Measurements from ENCODE around the gene FZD8.

FZD8 gene

DNA sequence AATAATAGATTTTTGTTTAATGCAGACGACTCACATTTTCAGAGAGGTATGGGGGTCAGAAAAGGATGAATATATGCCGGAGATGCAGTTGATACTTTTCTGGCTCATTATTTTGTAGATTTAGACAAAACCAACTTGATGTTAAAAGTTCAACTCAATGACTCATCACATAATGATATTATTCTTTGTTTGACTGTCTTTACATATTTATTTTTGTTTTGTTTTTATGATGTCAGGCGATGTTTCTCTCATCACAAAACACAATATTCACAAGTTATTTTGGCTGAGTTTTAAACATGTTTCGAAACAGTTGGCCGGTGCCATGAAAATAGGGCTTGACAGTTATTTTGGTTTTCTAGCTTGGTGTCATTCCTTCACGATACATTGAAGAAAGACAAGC is 35.7 kb downstream of the FZD8 start:
- DNase-seq (ENCODE audit: low read depth in 1 of 2, low spot score in 1 of 2): no peak

DNA sequence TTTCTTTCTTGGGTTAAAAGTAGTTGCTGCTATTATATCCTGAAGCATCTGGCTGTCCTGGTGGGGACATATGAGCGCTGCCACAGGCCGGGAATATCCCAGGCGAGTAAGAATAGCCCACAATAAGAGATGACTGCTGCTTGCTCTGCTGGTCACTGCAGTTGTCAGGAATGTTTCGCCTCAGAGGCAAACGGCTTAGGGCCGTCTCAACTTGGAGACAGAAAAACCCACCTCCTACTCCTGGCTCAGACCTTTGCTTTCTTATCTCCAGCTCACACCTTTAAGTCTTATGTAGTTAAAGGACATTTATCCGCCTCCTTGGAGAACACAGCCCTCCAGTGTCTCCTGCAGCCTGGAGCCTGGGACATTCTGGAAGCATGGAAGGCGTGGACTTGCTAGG is 36.9 kb downstream of the FZD8 start, which contains the start of gene GJD4:
Gene GJD4 (plus strand): TSS at position 151 of the 400 bp plus-strand sequence. CDS start 227 bp downstream, at position 378.
- no peak for DNase-seq (ENCODE audit: low read depth in 1 of 2, low spot score in 1 of 2)

- DNase-seq (ENCODE audit: low read depth in 1 of 2, low spot score in 1 of 2): no peak
Observed at GRCh38 chr10:35600193-35600592, 41.9 kb downstream of the FZD8 start.

- no peak for DNase-seq (ENCODE audit: low read depth in 1 of 2, low spot score in 1 of 2)
Observed at GRCh38 chr10:35598379-35598778, 43.7 kb downstream of the FZD8 start.

GRCh38 chr10:35595106-35595505 is 47.0 kb downstream of the FZD8 start:
- no peak for DNase-seq (ENCODE audit: low read depth in 1 of 2, low spot score in 1 of 2)

GRCh38 chr10:35594115-35595079 is 47.7 kb downstream of the FZD8 start:
- DNase-seq (ENCODE audit: low read depth in 1 of 2, low spot score in 1 of 2): no peak

GRCh38 chr10:35592441-35592840 is 49.7 kb downstream of the FZD8 start:
- DNase-seq (ENCODE audit: low read depth in 1 of 2, low spot score in 1 of 2): no peak

DNA sequence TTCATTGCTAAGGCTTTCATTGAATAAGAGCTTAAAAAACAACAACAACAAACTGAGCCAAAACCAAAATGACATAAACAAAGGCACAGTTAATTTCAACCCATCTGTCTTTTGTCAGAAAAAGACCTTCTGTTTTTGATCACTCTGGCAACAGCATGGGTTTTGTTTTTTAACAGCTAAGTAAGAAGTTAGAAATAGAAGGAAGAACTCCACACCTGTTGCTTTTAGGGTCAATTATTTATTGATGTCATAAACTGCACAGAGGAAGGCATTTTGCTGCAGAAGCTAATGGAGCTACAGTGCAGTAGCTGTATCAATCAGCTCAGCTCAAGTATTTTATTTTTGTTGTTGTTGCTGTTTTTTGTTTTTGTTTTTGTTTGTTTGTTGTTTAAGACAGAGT is 53.3 kb downstream of the FZD8 start:
- DNase-seq (ENCODE audit: low read depth in 1 of 2, low spot score in 1 of 2): no peak

Data from activated T-helper 1 cell treated with anti-CD3 and anti-CD28 coated beads, Interleukin-2, amount 50 U/mL, for 16 hours (primary cell).